ENCODE results near the gene ZCCHC17.
A peak's percentile ranks its signal among the peaks of the same experiment; 100 is the strongest.
"Not testable (repeated sequence)": the region's sequence is repeated elsewhere in the genome, so short reads cannot be mapped to it uniquely, and the experiment has no call there.

ZCCHC17 gene

GRCh38 chr1:31264790-31265386, 31.9 kb upstream of the ZCCHC17 start:
- Histone ChIP-seq H3K4me1 (ENCODE audit: insufficient read depth, poor library complexity, severe bottlenecking) (no peaks in the 10 kb centered on the region), H3K27ac (ENCODE audit: poor library complexity, severe bottlenecking) (no peak overlapping the region), H3K27me3 (ENCODE audit: insufficient read depth, poor library complexity, severe bottlenecking) (no peaks in the 10 kb centered on the region), H3K4me3 (ENCODE audit: severe bottlenecking) (no peak overlapping the region), H3K36me3 (ENCODE audit: low read depth) (peaks cover 92% of the 10 kb centered on the region), H3K9me3 (ENCODE audit: severe bottlenecking) (no peaks in the 10 kb centered on the region)
- no peak for TF ChIP-seq CTCF (IDR thresholded peaks at IDR 0.05; ENCODE audit: poor library complexity, severe bottlenecking)
- ATAC-seq (ENCODE audit: low read depth) (no peak), DNase-seq (ENCODE audit: low spot score) (no peak)

DNA sequence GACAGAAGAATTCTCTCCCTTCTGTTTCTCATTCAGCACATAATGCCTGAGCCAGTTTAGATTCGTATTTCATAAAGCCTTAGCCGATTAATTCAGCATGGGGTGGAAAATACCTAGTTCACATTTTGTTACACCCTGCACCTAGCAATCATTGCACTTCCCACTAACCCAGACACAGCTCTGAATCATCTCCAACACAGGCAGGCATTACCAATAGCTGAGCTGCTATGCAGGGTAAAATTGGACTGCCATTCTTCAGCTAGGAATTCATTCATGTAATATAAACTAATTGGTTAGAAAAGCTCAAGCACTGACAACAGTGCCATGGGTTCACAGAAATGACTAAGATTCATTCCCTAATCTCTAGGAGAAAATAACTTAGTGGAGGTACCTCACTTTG, 30.3 kb upstream of the ZCCHC17 start:
- no peaks in the 10 kb centered on the region for H3K27me3 ChIP-seq (ENCODE audit: insufficient read depth, poor library complexity, severe bottlenecking)
- no peak for ATAC-seq (ENCODE audit: low read depth)
- no peak for TF ChIP-seq CTCF (IDR thresholded peaks at IDR 0.05; ENCODE audit: poor library complexity, severe bottlenecking)

GRCh38 chr1:31272369-31272768, 24.5 kb upstream of the ZCCHC17 start:
- ATAC-seq (ENCODE audit: low read depth) (no peak), DNase-seq (ENCODE audit: low spot score) (no peak)
- peaks cover 4% of the 10 kb centered on the region for H3K4me1 ChIP-seq (ENCODE audit: insufficient read depth, poor library complexity, severe bottlenecking)
- no peaks in the 10 kb centered on the region for H3K27me3 ChIP-seq (ENCODE audit: insufficient read depth, poor library complexity, severe bottlenecking)
- H3K9me3 ChIP-seq (ENCODE audit: severe bottlenecking), result no peaks in the 10 kb centered on the region
- no peak overlapping the region for H3K4me3 ChIP-seq (ENCODE audit: severe bottlenecking)
- H3K27ac ChIP-seq (ENCODE audit: poor library complexity, severe bottlenecking), result no peak overlapping the region
- no peak for TF ChIP-seq CTCF (IDR thresholded peaks at IDR 0.05; ENCODE audit: poor library complexity, severe bottlenecking)
- H3K36me3 ChIP-seq (ENCODE audit: low read depth), result peaks cover 98% of the 10 kb centered on the region

More for the DNA sequence above, 30.3 kb upstream of the ZCCHC17 start:
- Histone ChIP-seq H3K27ac (ENCODE audit: poor library complexity, severe bottlenecking) (no peak overlapping the region), H3K4me3 (ENCODE audit: severe bottlenecking) (no peak overlapping the region), H3K36me3 (ENCODE audit: low read depth) (peaks cover 96% of the 10 kb centered on the region), H3K4me1 (ENCODE audit: insufficient read depth, poor library complexity, severe bottlenecking) (no peaks in the 10 kb centered on the region), H3K9me3 (ENCODE audit: severe bottlenecking) (no peaks in the 10 kb centered on the region)
- no peak for DNase-seq (ENCODE audit: low spot score)

DNA sequence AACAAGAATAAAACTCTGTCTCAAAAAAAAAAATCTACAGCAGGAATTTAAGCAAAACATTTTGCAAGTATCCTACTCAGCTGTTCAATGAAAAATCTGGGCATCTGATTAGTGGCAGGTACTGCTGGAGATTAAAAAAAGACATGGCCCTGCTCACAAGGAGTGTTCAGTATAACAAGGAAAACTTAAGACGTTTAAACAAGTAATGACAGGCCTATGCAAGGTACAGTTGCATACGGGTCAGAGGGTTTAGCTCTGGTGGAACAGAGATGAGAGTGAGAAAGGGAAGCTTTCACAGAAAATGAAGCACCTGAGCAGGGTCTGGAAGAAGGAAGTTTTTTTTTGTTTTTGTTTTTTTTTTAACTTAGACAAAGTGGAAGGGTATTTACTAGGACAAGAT, 23.2 kb upstream of the ZCCHC17 start:
- DNase-seq (ENCODE audit: low spot score) (no peak), ATAC-seq (ENCODE audit: low read depth) (0 out of 3 replicates have a peak, but pooled peaks have one; percentile 44)
- no peak overlapping the region for H3K27ac ChIP-seq (ENCODE audit: poor library complexity, severe bottlenecking)
- no peak overlapping the region for H3K4me3 ChIP-seq (ENCODE audit: severe bottlenecking)
- no peaks in the 10 kb centered on the region for H3K27me3 ChIP-seq (ENCODE audit: insufficient read depth, poor library complexity, severe bottlenecking)
- peaks cover 4% of the 10 kb centered on the region for H3K4me1 ChIP-seq (ENCODE audit: insufficient read depth, poor library complexity, severe bottlenecking)
- H3K36me3 ChIP-seq (ENCODE audit: low read depth), result peaks cover 98% of the 10 kb centered on the region
- no peaks in the 10 kb centered on the region for H3K9me3 ChIP-seq (ENCODE audit: severe bottlenecking)
- no peak for TF ChIP-seq CTCF (IDR thresholded peaks at IDR 0.05; ENCODE audit: poor library complexity, severe bottlenecking)

- H3K9me3 ChIP-seq (ENCODE audit: severe bottlenecking); H3K4me3 ChIP-seq (ENCODE audit: severe bottlenecking); H3K27me3 ChIP-seq (ENCODE audit: insufficient read depth, poor library complexity, severe bottlenecking); ATAC-seq (ENCODE audit: low read depth); H3K27ac ChIP-seq (ENCODE audit: poor library complexity, severe bottlenecking); DNase-seq (ENCODE audit: low spot score); H3K4me1 ChIP-seq (ENCODE audit: insufficient read depth, poor library complexity, severe bottlenecking): not testable (repeated sequence)
- peaks cover 84% of the 10 kb centered on the region for H3K36me3 ChIP-seq (ENCODE audit: low read depth)
Observed at GRCh38 chr1:31282426-31282825, 14.4 kb upstream of the ZCCHC17 start.

GRCh38 chr1:31287791-31288190, 9.0 kb upstream of the ZCCHC17 start:
- H3K27ac ChIP-seq (ENCODE audit: poor library complexity, severe bottlenecking); DNase-seq (ENCODE audit: low spot score); H3K9me3 ChIP-seq (ENCODE audit: severe bottlenecking); H3K4me1 ChIP-seq (ENCODE audit: insufficient read depth, poor library complexity, severe bottlenecking); H3K27me3 ChIP-seq (ENCODE audit: insufficient read depth, poor library complexity, severe bottlenecking); ATAC-seq (ENCODE audit: low read depth); H3K4me3 ChIP-seq (ENCODE audit: severe bottlenecking): not testable (repeated sequence)
- peaks cover 89% of the 10 kb centered on the region for H3K36me3 ChIP-seq (ENCODE audit: low read depth)
